ENCODE results near the gene STOM. TPM values are rescaled to one million over a fixed set of nuclear protein-coding genes. Genes with fewer than 3 reads are reported as not detected.

The STOM gene
- total RNA-seq, 2 donors from 2014 or later: 26.6 to 35.6 TPM

- 90 to 92% methylated on average over 7 to 19 of the region's 19 CpGs for WGBS, 2 experiments (ENCODE audit: insufficient coverage in 1 of 2, insufficient read length in 1 of 2)
- peaks cover 13% of the 10 kb centered on the region for H3K36me3 ChIP-seq (ENCODE audit: control insufficient read depth, insufficient read depth, low read length)
- H3K4me1 Mint-ChIP-seq: no peaks in the 10 kb centered on the region
These were observed 43.8 kb downstream of the STOM start for GRCh38 chr9:121326130-121326838.

GRCh38 chr9:121325387-121325786 is 44.7 kb downstream of the STOM start:
- Mint-ChIP-seq H3K9me3 (no peaks in the 10 kb centered on the region), H3K27ac (no peak overlapping the region), H3K36me3 (ENCODE audit: low read depth) (peaks cover 42% of the 10 kb centered on the region), H3K4me3 (no peak overlapping the region), H3K4me1 (no peaks in the 10 kb centered on the region), H3K27me3 (ENCODE audit: insufficient read depth) (no peaks in the 10 kb centered on the region)
- Histone ChIP-seq H3K9ac (ENCODE audit: extremely low read depth, low read length, poor library complexity, severe bottlenecking) (no peak overlapping the region), H3K27ac (ENCODE audit: low read depth, low read length) (no peak overlapping the region), H3K4me3 (ENCODE audit: low read length) (no peak overlapping the region), H3K4me1 (ENCODE audit: control insufficient read depth, insufficient read depth, low read length) (no peaks in the 10 kb centered on the region), H3K36me3 (ENCODE audit: control insufficient read depth, insufficient read depth, low read length) (peaks cover 22% of the 10 kb centered on the region), H3K27me3 (ENCODE audit: control insufficient read depth, insufficient read depth, low read length, poor library complexity, severe bottlenecking) (no peaks in the 10 kb centered on the region), H3K9me3 (ENCODE audit: control insufficient read depth, low read length) (no peaks in the 10 kb centered on the region)
- no peak for TF ChIP-seq CTCF (conservative IDR thresholded peaks at IDR 0.05)
- WGBS, 2 experiments (ENCODE audit: insufficient coverage in 1 of 2, insufficient read length in 1 of 2): 93 to 100% methylated on average over 3 to 7 of the region's 7 CpGs
- DNase-seq: no peak

More at GRCh38 chr9:121326130-121326838, 43.8 kb downstream of the STOM start:
- Histone ChIP-seq H3K27me3 (ENCODE audit: control insufficient read depth, insufficient read depth, low read length, poor library complexity, severe bottlenecking) (no peaks in the 10 kb centered on the region), H3K9ac (ENCODE audit: extremely low read depth, low read length, poor library complexity, severe bottlenecking) (no peak overlapping the region), H3K27ac (ENCODE audit: low read depth, low read length) (no peak overlapping the region), H3K9me3 (ENCODE audit: control insufficient read depth, low read length) (no peaks in the 10 kb centered on the region), H3K4me3 (ENCODE audit: low read length) (no peak overlapping the region), H3K4me1 (ENCODE audit: control insufficient read depth, insufficient read depth, low read length) (no peaks in the 10 kb centered on the region)
- Mint-ChIP-seq H3K9me3 (no peaks in the 10 kb centered on the region), H3K27me3 (ENCODE audit: insufficient read depth) (no peaks in the 10 kb centered on the region), H3K27ac (no peak overlapping the region), H3K36me3 (ENCODE audit: low read depth) (peaks cover 45% of the 10 kb centered on the region), H3K4me3 (no peak overlapping the region)
- DNase-seq: no peak
- no peak for TF ChIP-seq CTCF (conservative IDR thresholded peaks at IDR 0.05)

GRCh38 chr9:121324755-121325154 is 45.3 kb downstream of the STOM start:
- H3K36me3 Mint-ChIP-seq (ENCODE audit: low read depth): peaks cover 39% of the 10 kb centered on the region
- H3K4me1 Mint-ChIP-seq: no peaks in the 10 kb centered on the region
- H3K9me3 Mint-ChIP-seq: peaks cover 1% of the 10 kb centered on the region
- Histone ChIP-seq H3K36me3 (ENCODE audit: control insufficient read depth, insufficient read depth, low read length) (peaks cover 18% of the 10 kb centered on the region), H3K9ac (ENCODE audit: extremely low read depth, low read length, poor library complexity, severe bottlenecking) (no peak overlapping the region), H3K4me3 (ENCODE audit: low read length) (no peak overlapping the region), H3K27ac (ENCODE audit: low read depth, low read length) (no peak overlapping the region), H3K27me3 (ENCODE audit: control insufficient read depth, insufficient read depth, low read length, poor library complexity, severe bottlenecking) (no peaks in the 10 kb centered on the region), H3K4me1 (ENCODE audit: control insufficient read depth, insufficient read depth, low read length) (no peaks in the 10 kb centered on the region), H3K9me3 (ENCODE audit: control insufficient read depth, low read length) (no peaks in the 10 kb centered on the region)
- no peaks in the 10 kb centered on the region for H3K27me3 Mint-ChIP-seq (ENCODE audit: insufficient read depth)
- no peak overlapping the region for H3K4me3 Mint-ChIP-seq
- no peak overlapping the region for H3K27ac Mint-ChIP-seq
- no peak for DNase-seq
- WGBS, 2 experiments (ENCODE audit: insufficient coverage in 1 of 2, insufficient read length in 1 of 2): 90 to 95% methylated on average over 2 of the region's 2 CpGs
- no peak for TF ChIP-seq CTCF (conservative IDR thresholded peaks at IDR 0.05)

All from endodermal cell (in vitro differentiated cells).